ENCODE results near the gene PLXNC1. TPM values are rescaled to one million over a fixed set of nuclear protein-coding genes. Genes with fewer than 3 reads are reported as not detected.

The PLXNC1 gene
- total and polyA plus RNA-seq, 2 of the 8 experiments (the other 6 are each of a cell fraction or from before 2014, with no cell fraction given): 0.83 to 2.0 TPM

- H3K4me3 ChIP-seq (ENCODE audit: extremely low read depth in 1 of 4, insufficient read depth in 2 of 4, low read depth in 3 of 4, low read length in 4 of 4): no peak overlapping the region
- no peak for TF ChIP-seq E2F6 (IDR thresholded peaks at IDR 0.05)
- TF ChIP-seq MAFK (IDR thresholded peaks at IDR 0.05; ENCODE audit: low read depth, low read length): no peak
- TF ChIP-seq CBX8 (IDR thresholded peaks at IDR 0.05; ENCODE audit: borderline replicate concordance, low read depth, low read length): no peak
- TF ChIP-seq NRF1 (IDR thresholded peaks at IDR 0.05; ENCODE audit: low read depth, low read length): no peak
- TF ChIP-seq NANOG (IDR thresholded peaks at IDR 0.05; ENCODE audit: insufficient read depth, low read depth, low read length, poor library complexity, severe bottlenecking): peak; percentile 36
- no peak for TF ChIP-seq JUN (IDR thresholded peaks at IDR 0.05; ENCODE audit: low read depth, low read length)
- peak; percentile 90 for TF ChIP-seq KDM1A (IDR thresholded peaks at IDR 0.05; ENCODE audit: borderline replicate concordance, low read length)
- TF ChIP-seq EP300 (IDR thresholded peaks at IDR 0.05; ENCODE audit: borderline replicate concordance in 1 of 2, low read depth in 2 of 2, low read length in 2 of 2): peak in 1 of 2 experiments; percentile 19; a peak in 1 of 3 replicates
- no peak for TF ChIP-seq GABPA (IDR thresholded peaks at IDR 0.05; ENCODE audit: borderline replicate concordance, insufficient read depth, low read length)
- TF ChIP-seq TCF12 (IDR thresholded peaks at IDR 0.05; ENCODE audit: low read depth, low read length): peak; percentile 79
- CTCF ChIA-PET (ENCODE audit: partially characterized antibody): interaction anchor here (0.7 to 1.8 kb wide), 6 partner anchors 13 to 33 kb away, joined by 3 to 6 read pairs (median 3); no protein-coding TSS in a partner anchor
- H4K20me1 ChIP-seq (replicated peaks in 1 of 2; ENCODE audit: control insufficient read depth in 1 of 2, insufficient read depth in 2 of 2, low read length in 2 of 2): peaks cover 2 to 5% of the 10 kb centered on the region in 2 experiments
- no peak overlapping the region for H3K18ac ChIP-seq (ENCODE audit: extremely low read depth, low read length)
- no peak overlapping the region for H2AK5ac ChIP-seq (ENCODE audit: low read depth, low read length)
- no peak overlapping the region for H3K56ac ChIP-seq (replicated peaks; ENCODE audit: insufficient read length, low read depth, low read length)
- no peak overlapping the region for H3K4me2 ChIP-seq (ENCODE audit: insufficient read depth in 1 of 2, low read depth in 2 of 2, low read length in 2 of 2)
- no peak overlapping the region for H2BK120ac ChIP-seq (replicated peaks; ENCODE audit: low read depth, low read length)
- H2BK20ac ChIP-seq (ENCODE audit: low read length): no peak overlapping the region
- peaks cover 0 to 6% (median 1%) of the 10 kb centered on the region in 4 experiments; a peak in 4 of 7 replicates for H3K4me1 ChIP-seq (replicated peaks in 1 of 4; ENCODE audit: control insufficient read depth in 3 of 4, insufficient read depth in 4 of 4, low read length in 3 of 4)
- H3K79me1 ChIP-seq (ENCODE audit: low read depth, low read length): no peaks in the 10 kb centered on the region
- H2BK12ac ChIP-seq (ENCODE audit: low read depth, low read length): no peak overlapping the region
- FAIRE-seq (no peak), DNase-seq (ENCODE audit: low read depth in 1 of 2, low spot score in 2 of 2) (no peak)
- no peaks in the 10 kb centered on the region for H3K79me2 ChIP-seq (ENCODE audit: control insufficient read depth in 1 of 2, insufficient read depth in 2 of 2, low read length in 2 of 2)
- no peak overlapping the region for H4K5ac ChIP-seq (ENCODE audit: insufficient read length, low read depth, low read length)
- H3K23me2 ChIP-seq (ENCODE audit: low read depth, low read length): no peaks in the 10 kb centered on the region
- no peak overlapping the region for H3K23ac ChIP-seq (ENCODE audit: insufficient read length)
- H2AFZ ChIP-seq (ENCODE audit: low read length): no peak overlapping the region
- POLR2A ChIA-PET (ENCODE audit: partially characterized antibody): interaction anchor here (0.9 kb wide), 1 partner anchor 92 kb away, joined by 3 read pairs; no protein-coding TSS in a partner anchor
- no peaks in the 10 kb centered on the region for H3K9me3 ChIP-seq (ENCODE audit: insufficient read depth in 2 of 2, low read depth in 1 of 2, low read length in 1 of 2)
- H3K9ac ChIP-seq (replicated peaks in 1 of 4; ENCODE audit: extremely low read depth in 1 of 4, low read depth in 3 of 4, low read length in 3 of 4): no peak overlapping the region
- H3K14ac ChIP-seq (ENCODE audit: insufficient read length): no peak overlapping the region
- no peak overlapping the region for H3K4ac ChIP-seq (replicated peaks; ENCODE audit: insufficient read length, low read depth, low read length)
- 66% methylated on average over 14 of the region's 14 CpGs; no CpG with 5 or more reads in 1 of the 2 experiments for WGBS, 2 experiments (ENCODE audit: extremely low coverage in 1 of 2, insufficient coverage in 1 of 2, insufficient read length in 1 of 2, insufficient replicate concordance in 2 of 2, low coverage in 1 of 2, low lambda C conversion rate in 2 of 2, missing lambda C conversion rate in 1 of 2)
- H3K27me3 ChIP-seq (replicated peaks in 1 of 4; ENCODE audit: control insufficient read depth in 3 of 4, extremely low read depth in 1 of 4, insufficient read depth in 3 of 4, low read length in 3 of 4): peaks cover 67 to 100% (median 93%) of the 10 kb centered on the region in 4 experiments
- no peak overlapping the region for H4K8ac ChIP-seq (ENCODE audit: extremely low read depth, insufficient read depth, low read length)
- no peak overlapping the region for H2BK5ac ChIP-seq (ENCODE audit: low read depth, low read length)
- H3K27ac ChIP-seq (ENCODE audit: low read depth, low read length): no peak overlapping the region
- no peak overlapping the region for H2BK15ac ChIP-seq (ENCODE audit: low read length)
- H3K36me3 ChIP-seq (ENCODE audit: control insufficient read depth in 2 of 4, insufficient read depth in 4 of 4, low read length in 3 of 4): no peaks in the 10 kb centered on the region
- H4K91ac ChIP-seq (replicated peaks; ENCODE audit: insufficient read length, low read length): no peak overlapping the region
These were observed 22.6 kb downstream of the PLXNC1 start for GRCh38 chr12:94170690-94171594.
